HG03558 (cell line): ENCODE results near the gene RAB20.
"Not testable (repeated sequence)": the region's sequence is repeated elsewhere in the genome, so short reads cannot be mapped to it uniquely, and the experiment has no call there.

ENCODE experiments used
- ATAC-seq: cut with Tn5 transposase; IDR thresholded peaks from one replicate; pipeline ENCODE4 v1.9.1; 2021; ENCODE audit warnings: moderate number of reproducible peaks; ENCODE audit not compliant: unreplicated experiment; ENCODE audit errors: extremely low read depth

The RAB20 gene

DNA sequence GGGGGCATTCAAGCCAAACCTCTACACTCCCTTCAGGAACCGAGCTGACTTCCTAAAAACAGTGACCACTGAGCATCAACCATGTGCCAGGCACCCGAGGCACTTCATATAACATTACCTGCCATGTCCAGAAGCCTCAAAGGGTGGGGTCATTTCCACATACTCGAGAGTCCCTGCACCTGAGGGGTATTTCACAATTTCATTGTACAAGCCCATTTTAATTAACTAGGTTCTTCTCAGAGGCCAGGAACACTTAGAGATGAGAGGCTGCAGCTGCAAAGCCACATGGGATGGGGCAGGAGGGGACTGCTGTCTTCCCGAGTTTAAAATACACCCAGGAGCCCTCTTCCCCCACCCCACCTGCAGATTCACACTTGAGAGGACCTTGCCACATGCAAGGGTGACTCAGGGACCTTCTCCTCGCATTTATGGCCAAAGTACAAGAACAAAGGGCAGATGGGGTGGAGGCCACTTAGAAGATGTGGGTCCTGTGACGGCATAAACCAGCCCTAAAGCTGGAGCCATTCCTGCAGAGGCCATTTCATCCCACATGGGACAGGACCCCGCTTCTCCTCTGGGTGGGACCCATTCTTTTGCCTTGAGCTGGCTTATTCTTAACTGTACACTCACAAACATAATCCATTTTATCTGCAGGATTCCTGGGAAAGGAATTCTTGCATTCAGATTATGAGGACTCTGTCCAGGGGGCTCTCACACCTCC is 43.9 kb downstream of the RAB20 start:
- no peak for ATAC-seq

GRCh38 chr13:110516500-110516899 is 45.0 kb downstream of the RAB20 start:
- ATAC-seq, result no peak

DNA sequence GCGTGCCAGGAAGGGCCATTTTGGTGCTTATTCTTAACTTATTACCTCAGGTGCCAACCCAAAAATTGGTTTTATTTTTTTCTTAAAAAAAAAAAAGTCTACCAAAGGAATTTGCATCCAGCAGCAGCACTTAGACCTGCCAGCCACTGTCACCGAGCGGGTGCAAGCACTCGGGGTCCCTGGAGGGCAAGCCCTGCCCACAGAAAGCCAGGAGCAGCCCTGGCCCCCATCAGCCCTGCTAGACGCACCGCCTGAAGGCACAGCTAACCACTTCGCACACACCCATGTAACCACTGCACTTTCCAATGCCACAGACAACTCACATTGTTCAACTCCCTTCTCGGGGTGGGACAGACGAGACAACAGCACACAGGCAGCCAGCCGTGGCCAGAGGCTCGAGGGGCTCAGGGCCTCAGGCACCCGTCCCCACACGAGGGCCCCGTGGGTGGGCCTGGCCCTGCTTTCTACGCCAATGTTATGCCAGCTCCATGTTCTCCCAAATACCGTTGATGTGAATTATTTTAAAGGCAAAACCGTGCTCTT is 49.3 kb downstream of the RAB20 start:
- ATAC-seq, result no peak

DNA sequence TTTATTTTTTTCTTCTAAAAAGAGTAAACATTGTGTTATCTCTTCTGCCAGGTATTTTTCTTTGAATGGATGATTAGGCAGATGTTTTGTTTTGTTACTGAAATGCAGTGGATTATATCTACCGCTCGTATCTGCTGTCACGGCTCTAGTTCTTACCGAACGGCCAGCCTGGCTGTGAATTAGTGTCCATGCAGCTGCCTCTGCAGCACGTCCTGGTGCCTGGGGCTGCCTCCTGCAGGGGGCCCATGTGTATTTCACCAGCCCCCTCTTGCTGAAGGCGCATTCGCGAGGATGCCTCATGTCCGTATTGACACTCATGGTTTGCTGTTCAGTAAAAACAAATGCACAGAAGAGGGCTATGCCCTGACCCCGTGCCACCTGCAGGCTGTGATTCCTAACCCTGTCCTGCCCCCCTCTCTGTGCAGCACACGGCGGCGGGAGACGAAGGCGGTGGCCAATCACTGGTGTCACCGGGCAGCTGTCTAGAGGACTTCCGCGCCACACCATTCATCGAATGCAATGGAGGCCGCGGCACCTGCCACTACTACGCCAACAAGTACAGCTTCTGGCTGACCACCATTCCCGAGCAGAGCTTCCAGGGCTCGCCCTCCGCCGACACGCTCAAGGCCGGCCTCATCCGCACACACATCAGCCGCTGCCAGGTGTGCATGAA is 49.9 kb downstream of the RAB20 start:
- ATAC-seq, result no peak

GRCh38 chr13:110509971-110510786 is 51.3 kb downstream of the RAB20 start:
- ATAC-seq, result no peak

DNA sequence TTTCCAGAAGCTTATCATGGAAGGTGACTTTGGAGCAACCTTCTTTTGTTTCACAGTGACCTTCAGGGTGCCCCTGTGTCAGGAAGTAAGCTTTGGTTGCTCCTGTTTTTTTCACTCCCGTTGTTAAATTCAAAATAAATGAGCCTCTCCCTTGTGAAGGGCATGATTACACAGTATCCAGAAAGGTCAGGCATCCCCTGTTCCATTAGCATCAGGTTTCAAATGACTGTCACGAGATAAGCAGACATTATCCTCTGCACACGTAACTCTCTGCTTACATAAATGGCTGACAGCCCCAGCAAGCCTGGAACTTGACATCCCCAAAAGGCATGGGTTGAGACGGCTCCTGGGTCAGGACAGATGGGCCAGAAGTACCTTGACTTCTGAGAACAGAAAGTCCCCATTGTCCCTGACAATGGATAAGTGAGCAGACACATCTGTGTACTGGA is 52.0 kb downstream of the RAB20 start:
- ATAC-seq, result no peak

DNA sequence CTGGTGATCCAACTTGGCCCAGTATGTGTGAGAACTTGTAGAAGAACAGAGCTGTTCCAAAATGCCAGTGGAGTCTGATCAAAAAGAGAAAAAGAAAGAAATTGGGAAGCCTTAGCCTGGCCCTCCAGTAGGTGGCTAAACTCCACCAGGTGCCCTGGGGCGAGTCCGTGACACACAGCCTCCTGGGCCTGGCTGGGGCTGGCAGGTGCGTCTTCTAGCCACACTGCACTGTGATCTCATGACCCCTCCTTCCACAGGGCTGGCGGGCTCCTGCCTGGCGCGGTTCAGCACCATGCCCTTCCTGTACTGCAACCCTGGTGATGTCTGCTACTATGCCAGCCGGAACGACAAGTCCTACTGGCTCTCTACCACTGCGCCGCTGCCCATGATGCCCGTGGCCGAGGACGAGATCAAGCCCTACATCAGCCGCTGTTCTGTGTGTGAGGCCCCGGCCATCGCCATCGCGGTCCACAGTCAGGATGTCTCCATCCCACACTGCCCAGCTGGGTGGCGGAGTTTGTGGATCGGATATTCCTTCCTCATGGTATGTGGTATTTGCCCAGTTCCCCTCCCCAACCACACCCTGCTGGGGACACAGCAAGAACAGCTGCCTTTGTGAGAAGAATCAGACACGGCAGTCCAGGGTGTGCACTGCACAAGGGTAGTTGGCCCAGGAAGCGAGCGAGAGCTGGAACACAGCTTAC is 53.7 kb downstream of the RAB20 start:
- ATAC-seq, result no peak

DNA sequence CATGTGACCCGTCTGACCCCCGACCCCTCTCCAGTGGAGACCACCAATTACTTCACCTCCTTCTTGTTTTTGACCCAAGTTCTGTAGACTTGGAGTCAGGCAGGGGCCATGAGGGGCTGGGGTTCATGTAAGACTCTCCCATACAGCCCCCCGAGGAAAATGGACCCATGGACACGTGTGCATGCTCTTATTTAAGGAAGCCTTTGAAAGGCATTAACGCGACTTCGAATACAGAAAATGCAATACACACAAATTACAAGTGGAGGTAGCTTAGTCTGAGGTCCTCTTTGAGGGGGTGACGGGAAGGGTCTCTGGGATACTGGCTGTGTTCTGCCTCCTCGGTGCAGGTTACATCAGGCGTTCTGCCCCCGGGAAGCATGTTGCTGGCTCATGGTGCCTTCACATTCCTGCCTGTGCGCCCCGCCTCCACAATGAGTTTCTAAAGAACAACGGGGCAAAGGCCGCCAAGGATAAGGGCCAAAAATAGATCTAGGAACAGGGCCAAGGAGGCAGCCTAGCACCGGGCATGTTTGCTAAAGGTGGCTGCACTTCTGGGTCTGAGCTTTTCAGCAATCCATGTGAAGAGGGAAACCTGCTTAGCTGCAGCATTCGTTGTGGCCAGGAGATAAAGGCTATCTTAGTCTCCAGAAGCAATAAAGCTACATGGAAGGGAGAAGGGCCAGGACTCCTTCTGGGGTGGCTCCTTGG is 54.5 kb downstream of the RAB20 start:
- no peak for ATAC-seq

DNA sequence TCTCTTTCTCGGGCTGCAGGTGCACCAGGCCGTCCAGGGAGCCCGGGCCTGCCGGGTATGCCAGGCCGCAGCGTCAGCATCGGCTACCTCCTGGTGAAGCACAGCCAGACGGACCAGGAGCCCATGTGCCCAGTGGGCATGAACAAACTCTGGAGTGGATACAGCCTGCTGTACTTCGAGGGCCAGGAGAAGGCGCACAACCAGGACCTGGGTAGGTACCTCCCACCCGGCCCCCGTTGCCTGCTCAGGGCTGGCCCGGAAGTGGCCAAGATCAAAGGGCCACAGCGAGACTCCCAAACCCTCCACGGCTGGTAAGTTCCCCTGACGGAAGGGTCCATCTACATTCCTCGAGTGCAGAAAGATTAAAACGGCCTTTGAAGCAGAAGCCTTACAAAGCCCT is 55.1 kb downstream of the RAB20 start:
- ATAC-seq, result no peak

GRCh38 chr13:110505594-110505993 is 55.9 kb downstream of the RAB20 start:
- no peak for ATAC-seq

DNA sequence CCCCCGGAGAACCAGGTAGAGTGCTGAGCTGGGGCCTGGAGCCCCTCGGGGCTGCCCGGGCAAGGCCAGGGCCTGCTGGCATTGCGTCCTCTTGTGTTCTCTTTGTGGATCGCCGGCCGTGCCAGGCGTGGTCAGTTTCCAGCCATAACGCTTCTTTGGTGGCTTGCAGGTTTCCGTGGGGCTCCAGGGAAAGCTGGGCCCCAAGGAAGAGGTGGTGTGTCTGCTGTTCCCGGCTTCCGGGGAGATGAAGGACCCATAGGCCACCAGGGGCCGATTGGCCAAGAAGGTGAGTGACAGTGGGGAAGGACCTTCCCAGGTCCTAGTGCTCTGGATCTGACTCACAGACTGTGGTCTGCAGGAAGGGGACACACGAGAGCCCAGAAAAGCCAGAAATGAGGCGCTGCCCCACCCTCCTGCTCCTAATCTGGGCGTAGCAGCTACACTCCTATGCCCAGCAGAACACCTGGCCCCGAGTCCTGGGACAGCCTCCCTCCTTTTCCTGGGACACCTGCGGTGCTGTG is 57.5 kb downstream of the RAB20 start:
- ATAC-seq, result no peak

DNA sequence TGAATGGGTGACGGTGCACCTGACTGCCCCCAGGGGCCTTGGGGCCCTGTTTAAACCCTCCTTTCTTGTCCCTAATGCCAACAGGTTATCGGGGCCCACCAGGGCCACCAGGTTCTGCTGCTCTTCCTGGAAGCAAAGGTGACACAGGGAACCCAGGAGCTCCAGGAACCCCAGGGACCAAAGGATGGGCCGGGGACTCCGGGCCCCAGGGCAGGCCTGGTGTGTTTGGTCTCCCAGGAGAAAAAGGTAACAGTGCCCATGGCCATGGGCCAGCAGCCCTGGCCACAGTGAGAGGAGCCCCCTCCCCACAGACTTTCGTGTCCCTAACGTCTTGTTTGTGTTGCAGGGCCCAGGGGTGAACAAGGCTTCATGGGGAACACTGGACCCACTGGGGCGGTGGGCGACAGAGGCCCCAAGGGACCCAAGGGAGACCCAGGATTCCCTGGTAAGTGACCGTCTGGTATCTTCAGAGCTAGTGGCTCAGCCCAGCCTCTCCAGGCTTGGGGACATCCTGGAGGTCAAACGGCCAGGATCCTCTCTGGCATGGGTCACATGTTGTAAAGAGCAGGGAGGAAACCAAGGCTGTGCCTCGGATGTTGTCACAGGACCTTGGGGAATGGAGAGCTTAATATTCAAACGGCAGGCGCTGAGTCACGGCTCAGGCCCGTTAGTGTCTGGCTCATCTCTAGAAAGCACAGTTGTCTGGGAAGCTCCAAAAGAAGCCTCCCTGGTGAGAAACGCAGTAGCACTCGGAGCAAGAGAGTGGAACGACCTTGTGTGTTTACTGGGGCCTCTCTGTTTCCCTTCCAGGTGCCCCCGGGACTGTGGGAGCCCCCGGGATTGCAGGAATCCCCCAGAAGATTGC is 58.3 kb downstream of the RAB20 start:
- no peak for ATAC-seq

- no peak for ATAC-seq
Observed at GRCh38 chr13:110501188-110501587, 60.3 kb downstream of the RAB20 start.

DNA sequence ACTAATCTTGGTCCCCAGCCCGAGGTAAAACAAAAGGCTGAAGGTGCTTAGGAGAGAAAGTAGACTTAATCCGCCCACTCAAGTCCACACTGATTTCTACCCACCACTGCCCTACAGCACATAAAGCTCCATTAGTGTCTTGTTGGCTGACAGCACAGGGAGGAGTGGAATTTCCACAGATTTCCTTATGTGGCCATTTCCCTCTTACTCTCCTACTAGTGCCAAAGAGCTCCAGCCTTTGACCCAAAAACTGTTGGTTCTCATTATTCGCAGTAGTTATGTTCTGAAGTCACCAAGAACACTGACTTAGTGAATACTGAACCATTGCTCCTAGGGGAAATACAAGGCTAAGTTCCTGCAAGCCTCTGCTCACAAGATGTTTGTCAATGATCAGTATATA is 61.2 kb downstream of the RAB20 start:
- ATAC-seq, result no peak

DNA sequence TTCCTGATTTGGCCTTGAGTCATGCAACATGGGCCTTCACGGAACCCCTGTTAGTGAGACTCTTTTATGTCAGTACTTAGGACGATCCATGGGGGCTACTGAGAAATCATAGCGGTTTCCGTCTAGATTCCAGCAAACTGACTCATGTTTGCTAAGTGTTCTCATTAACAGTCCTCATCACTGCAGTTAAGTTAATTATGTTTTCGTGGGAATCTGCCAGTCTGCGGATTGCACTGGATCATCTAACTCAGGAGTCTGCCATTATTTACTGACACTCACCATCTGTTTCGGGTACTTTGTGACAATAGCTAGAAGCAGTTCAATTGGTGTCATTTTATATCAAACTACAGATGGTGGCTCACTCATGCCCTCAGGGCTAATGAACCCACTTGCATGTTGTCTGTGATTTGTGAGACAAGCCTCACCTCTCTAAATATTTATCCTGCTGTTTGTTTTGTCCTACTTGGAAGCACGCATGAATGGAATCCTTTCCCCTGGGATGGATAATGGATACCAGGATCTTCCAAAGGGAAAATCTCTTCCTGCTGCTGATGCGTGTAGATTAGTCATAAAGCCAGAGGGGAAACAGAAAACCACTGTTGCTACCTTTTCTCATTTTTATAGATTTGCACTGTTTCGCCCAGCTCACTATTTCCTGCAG is 61.8 kb downstream of the RAB20 start:
- ATAC-seq, result no peak

- ATAC-seq, result no peak
Observed at GRCh38 chr13:110498765-110499164, 62.8 kb downstream of the RAB20 start.

GRCh38 chr13:110498327-110498726 is 63.2 kb downstream of the RAB20 start:
- ATAC-seq, result no peak

DNA sequence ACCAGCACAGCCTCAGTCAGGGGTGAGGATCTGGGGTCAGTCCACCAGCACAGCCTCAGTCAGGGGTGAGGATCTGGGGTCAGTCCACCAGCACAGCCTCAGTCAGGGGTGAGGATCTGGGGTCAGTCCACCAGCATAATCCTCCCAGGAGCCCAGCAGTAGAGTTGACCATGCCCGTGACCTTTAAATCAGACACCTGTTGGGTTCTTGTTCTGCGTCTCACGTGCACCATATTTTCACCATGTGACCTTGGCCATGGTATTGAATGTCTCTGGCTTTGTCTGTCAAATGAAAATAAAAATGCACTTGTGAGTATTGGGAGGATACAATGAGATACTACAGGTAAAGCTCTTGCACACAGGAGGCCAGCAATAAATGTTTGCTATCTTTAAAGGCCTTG is 63.6 kb downstream of the RAB20 start:
- not testable (repeated sequence) for ATAC-seq
